IMR-90 (cell line): Measurements from ENCODE around the gene SCNN1B. TPM values are rescaled to one million over a fixed set of nuclear protein-coding genes. Genes with fewer than 3 reads are reported as not detected.

Experiments used
- ATAC-seq: fragments of 200-7000 bp; cut with Tn5 transposase; 2 replicates; pipeline ENCODE4 v1.9.1; 2020; ENCODE audit warnings: low read depth, mild to moderate bottlenecking, moderate library complexity
- BruUV-seq: library from RNA; stranded (reverse); fragments of 400-500 nt; replicated peaks from 2 replicates; lab custom pipeline; 2021; lab: Mats Ljungman, UMichigan
- CTCF ChIA-PET: fragments of 300-600 bp; formaldehyde crosslinking; extraction: SDS; loops from one replicate; lab custom pipeline; 2021; ENCODE audit warnings: antibody characterized with exemption; lab: Yijun Ruan, JAX
- POLR2A ChIA-PET: fragments of 300-600 bp; sonication (Branson Sonifier 250); formaldehyde crosslinking; loops from one replicate; lab custom pipeline; 2022; ENCODE audit warnings: antibody characterized with exemption; ENCODE audit not compliant: unreplicated experiment; lab: Charles Lee
- DNase-seq: peaks from one replicate; pipeline ENCODE4 v3.0.0; 2013
- H2AFZ ChIP-seq: replicated peaks from 2 replicates; pipeline ENCODE3; 2013; ENCODE audit warnings: low read length, mild to moderate bottlenecking; ENCODE audit not compliant: poor library complexity
- H2AK5ac ChIP-seq: 2 replicates; pipeline ENCODE4 v1.6.1; 2013; ENCODE audit warnings: low read depth, low read length, inconsistent platforms
- H2AK9ac ChIP-seq: replicated peaks from 2 replicates; pipeline ENCODE3; 2013; ENCODE audit warnings: mild to moderate bottlenecking, low read depth, low read length, moderate library complexity; ENCODE audit not compliant: poor library complexity
- H2BK120ac ChIP-seq: 2 replicates; pipeline ENCODE4 v1.6.1; 2013; ENCODE audit warnings: low read depth, low read length, inconsistent platforms
- H2BK15ac ChIP-seq: 3 replicates; pipeline ENCODE4 v1.6.1; 2013; ENCODE audit warnings: low read depth, low read length, inconsistent platforms
- H2BK20ac ChIP-seq: 2 replicates; pipeline ENCODE4 v1.6.1; 2013; ENCODE audit warnings: low read depth, mild to moderate bottlenecking, inconsistent platforms, low read length, moderate library complexity
- H2BK5ac ChIP-seq: 2 replicates; pipeline ENCODE4 v1.6.1; 2013; ENCODE audit warnings: mild to moderate bottlenecking, low read depth, low read length, inconsistent platforms; ENCODE audit not compliant: poor library complexity, severe bottlenecking
- H3K14ac ChIP-seq: replicated peaks from 2 replicates; pipeline ENCODE4 v1.6.1; 2013; ENCODE audit warnings: low read depth, low read length, inconsistent platforms
- H3K18ac ChIP-seq: 2 replicates; pipeline ENCODE4 v1.6.1; 2013; ENCODE audit warnings: low read depth, low read length, control low read depth
- H3K23ac ChIP-seq: 2 replicates; pipeline ENCODE4 v1.6.1; 2013; ENCODE audit warnings: low read depth, low read length, inconsistent platforms
- H3K27ac ChIP-seq: 2 replicates; pipeline ENCODE4 v1.5.1; 2013; ENCODE audit warnings: mild to moderate bottlenecking, control low read depth, low read length; ENCODE audit not compliant: insufficient read depth
- H3K27me3 ChIP-seq: 2 replicates; pipeline ENCODE4 v1.6.1; 2013; ENCODE audit warnings: low read length; ENCODE audit not compliant: control insufficient read depth, insufficient read depth
- H3K36me3 ChIP-seq: 2 replicates; pipeline ENCODE4 v1.6.1; 2013; ENCODE audit warnings: low read length, mixed read lengths; ENCODE audit not compliant: control insufficient read depth, insufficient read depth
- H3K4ac ChIP-seq: 2 replicates; pipeline ENCODE4 v1.6.1; 2013; ENCODE audit warnings: low read depth, low read length, inconsistent platforms
- H3K4me1 ChIP-seq: 2 replicates; pipeline ENCODE4 v1.6.1; 2013; ENCODE audit warnings: low read length, mixed read lengths; ENCODE audit not compliant: control insufficient read depth, insufficient read depth
- H3K4me2 ChIP-seq: 2 replicates; pipeline ENCODE4 v1.6.1; 2013; ENCODE audit warnings: low read depth, mild to moderate bottlenecking, control low read depth, low read length, moderate library complexity
- H3K4me3 ChIP-seq: 2 replicates; pipeline ENCODE4 v1.5.1; 2013; ENCODE audit warnings: low read depth, mild to moderate bottlenecking, control low read depth, low read length, moderate library complexity; ENCODE audit not compliant: insufficient read depth
- H3K56ac ChIP-seq: 2 replicates; pipeline ENCODE4 v1.6.1; 2013; ENCODE audit warnings: low read length, inconsistent platforms; ENCODE audit not compliant: insufficient read depth; ENCODE audit errors: extremely low read depth
- H3K79me1 ChIP-seq, 2 experiments: 2 replicates each; pipeline ENCODE4 v1.6.1; 2013; ENCODE audit warnings: low read length in 2 of 2, inconsistent platforms in 1 of 2, low read depth in 1 of 2
- H3K9ac ChIP-seq: 2 replicates; pipeline ENCODE4 v1.6.1; 2013; ENCODE audit warnings: low read depth, low read length, control low read depth
- H3K9me1 ChIP-seq: 2 replicates; pipeline ENCODE4 v1.6.1; 2013; ENCODE audit warnings: low read length, inconsistent platforms; ENCODE audit not compliant: insufficient read depth
- H3K9me3 ChIP-seq: 2 replicates; pipeline ENCODE4 v1.6.1; 2013; ENCODE audit warnings: low read length; ENCODE audit not compliant: control insufficient read depth, insufficient read depth
- H4K20me1 ChIP-seq: 2 replicates; pipeline ENCODE4 v1.6.1; 2013; ENCODE audit warnings: low read length, inconsistent platforms; ENCODE audit not compliant: insufficient read depth
- H4K5ac ChIP-seq: 2 replicates; pipeline ENCODE4 v1.6.1; 2013; ENCODE audit warnings: mild to moderate bottlenecking, low read depth, low read length, control low read depth
- H4K8ac ChIP-seq, 2 experiments: 2 replicates each; pipeline ENCODE4 v1.6.1; 2013; ENCODE audit warnings: low read depth in 2 of 2, low read length in 2 of 2, control low read depth in 1 of 2, inconsistent platforms in 1 of 2
- H4K91ac ChIP-seq: 2 replicates; pipeline ENCODE4 v1.6.1; 2013; ENCODE audit warnings: low read depth, low read length, inconsistent platforms; ENCODE audit not compliant: insufficient read depth
- FOS ChIP-seq: fragments of 150-350 bp; IDR thresholded peaks from 2 replicates; pipeline ENCODE4 v1.6.1; 2016; ENCODE audit warnings: low read depth, low read length
- MAZ ChIP-seq: IDR thresholded peaks from 2 replicates; pipeline ENCODE4 v1.6.1; 2012; ENCODE audit warnings: low read depth, mild to moderate bottlenecking, low read length, improper control_type of control experiment, moderate library complexity, borderline replicate concordance
- MXI1 ChIP-seq: IDR thresholded peaks from 2 replicates; pipeline ENCODE4 v1.6.1; 2012; ENCODE audit warnings: low read depth, mild to moderate bottlenecking, low read length, moderate library complexity, borderline replicate concordance
- RAD21 ChIP-seq: IDR thresholded peaks from 2 replicates; pipeline ENCODE4 v1.6.1; 2012; ENCODE audit warnings: low read length, improper control_type of control experiment
- RCOR1 ChIP-seq: IDR thresholded peaks from 2 replicates; pipeline ENCODE4 v1.6.1; 2012; ENCODE audit warnings: mild to moderate bottlenecking, low read length, improper control_type of control experiment; ENCODE audit not compliant: insufficient replicate concordance
- SMC3 ChIP-seq: fragments of 150-350 bp; IDR thresholded peaks from 2 replicates; pipeline ENCODE4 v1.6.1; 2016; ENCODE audit warnings: low read depth, mild to moderate bottlenecking, antibody characterized with exemption, low read length, moderate library complexity
- WGBS, 2 experiments: methylation state at CpG; one replicate each; pipeline versions ENCODE4 v1.1.5 to v1.1.7; 2013; ENCODE audit warnings: missing lambda C conversion rate in 2 of 2; ENCODE audit not compliant: insufficient read length in 1 of 2; ENCODE audit errors: extremely low coverage in 2 of 2; 5-methylcytosine and 5-hydroxymethylcytosine counted together
- dilution Hi-C: fragments of 300-500 bp; cut with HindIII; formaldehyde crosslinking; loops from one replicate; pipeline ENCODE4 v1.14.3; 2018; ENCODE audit warnings: low sequenced_read_pairs; ENCODE audit not compliant: unreplicated experiment
- in situ Hi-C: fragments of 300-500 bp; cut with MboI; formaldehyde crosslinking; loops from 3 replicates; pipeline ENCODE4 v1.14.3; 2019; ENCODE audit warnings: low sequenced_read_pairs, inconsistent platforms, mixed read lengths
- intact Hi-C: fragments of 100-400 bp; cut with micrococcal nuclease; formaldehyde crosslinking; loops from 2 replicates; pipeline ENCODE4 v1.10.0; 2022
- polyA plus RNA-seq, 3 experiments: library from polyadenylated mRNA; depleted of rRNA; stranded (reverse); fragments of >200 nt; gene quantifications; 2 replicates each; pipeline ENCODE4 v1.2.3, GENCODE V29; 2012; ENCODE audit warnings: low replicate concordance in 1 of 3
- total RNA-seq: library from RNA; depleted of rRNA; stranded (reverse); fragments of >200 nt; gene quantifications from 2 replicates; pipeline ENCODE4 v1.2.3, GENCODE V29; 2012
- TF ChIP-seq, protein P1 (sequence below): conservative IDR thresholded peaks from 2 replicates; pipeline ENCODE4 v1.5.1; 2012; ENCODE audit warnings: mild to moderate bottlenecking, low read depth, low read length, improper control_type of control experiment
- TF ChIP-seq, protein P2 (sequence below): fragments of 150-350 bp; IDR thresholded peaks from 2 replicates; pipeline ENCODE4 v1.6.1; 2017; ENCODE audit warnings: mild to moderate bottlenecking, antibody characterized with exemption, low read length, low read depth

The SCNN1B gene
- total and polyA plus RNA-seq, 2 of the 4 experiments (the other 2 are of a cell fraction), result not detected

DNA sequence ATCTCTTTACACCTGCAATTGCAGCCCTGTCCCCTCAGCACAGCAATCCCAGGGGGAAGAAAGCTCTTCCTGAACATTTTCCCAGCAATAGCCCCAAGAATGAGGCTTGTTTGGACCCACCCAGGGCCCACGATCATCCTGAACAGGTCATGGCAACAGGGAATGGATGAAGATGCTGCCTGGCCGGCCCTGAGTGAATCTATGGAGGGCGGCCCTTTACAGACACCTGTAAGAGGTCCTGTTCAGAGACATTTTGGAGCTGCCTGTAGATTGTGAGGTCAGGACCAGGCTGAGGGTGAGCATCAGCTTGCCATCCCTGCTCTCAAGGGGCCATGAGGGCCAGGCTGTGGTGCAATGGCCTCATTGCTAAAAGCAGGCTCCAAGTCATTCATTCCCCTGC lies 81.8 kb downstream of the SCNN1B start:
- no TSS peak for BruUV-seq

More for the DNA sequence above, 81.8 kb downstream of the SCNN1B start:
- Histone ChIP-seq H4K5ac (no peak overlapping the region), H3K23ac (no peak overlapping the region), H3K4me2 (no peak overlapping the region), H3K79me1 (no peaks in the 10 kb centered on the region), H3K27me3 (no peaks in the 10 kb centered on the region; the same call in 1 of the 2 replicates), H2BK120ac (no peak overlapping the region), H3K9me1 (no peaks in the 10 kb centered on the region), H2AFZ (no peak overlapping the region), H3K4me1 (no peaks in the 10 kb centered on the region), H4K20me1 (no peaks in the 10 kb centered on the region), H2BK15ac (no peak overlapping the region), H4K91ac (no peak overlapping the region), H2AK5ac (no peak overlapping the region), H3K4me3 (no peak overlapping the region), H2BK20ac (no peak overlapping the region), H2AK9ac (no peak overlapping the region), H3K14ac (no peak overlapping the region), H3K18ac (no peak overlapping the region), H3K4ac (no peak overlapping the region), H2BK5ac (no peak overlapping the region), H3K27ac (no peak overlapping the region), H3K9ac (no peak overlapping the region), H3K36me3 (peaks cover 4% of the 10 kb centered on the region), H3K56ac (no peak overlapping the region), H4K8ac (no peak overlapping the region), H3K9me3 (no peaks in the 10 kb centered on the region)
- ChIA-PET POLR2A (no interaction called here), CTCF (no interaction called here)
- ATAC-seq (no peak), DNase-seq (no peak)
- dilution Hi-C loops, result no loop called here
- TF ChIP-seq, protein P1, sequence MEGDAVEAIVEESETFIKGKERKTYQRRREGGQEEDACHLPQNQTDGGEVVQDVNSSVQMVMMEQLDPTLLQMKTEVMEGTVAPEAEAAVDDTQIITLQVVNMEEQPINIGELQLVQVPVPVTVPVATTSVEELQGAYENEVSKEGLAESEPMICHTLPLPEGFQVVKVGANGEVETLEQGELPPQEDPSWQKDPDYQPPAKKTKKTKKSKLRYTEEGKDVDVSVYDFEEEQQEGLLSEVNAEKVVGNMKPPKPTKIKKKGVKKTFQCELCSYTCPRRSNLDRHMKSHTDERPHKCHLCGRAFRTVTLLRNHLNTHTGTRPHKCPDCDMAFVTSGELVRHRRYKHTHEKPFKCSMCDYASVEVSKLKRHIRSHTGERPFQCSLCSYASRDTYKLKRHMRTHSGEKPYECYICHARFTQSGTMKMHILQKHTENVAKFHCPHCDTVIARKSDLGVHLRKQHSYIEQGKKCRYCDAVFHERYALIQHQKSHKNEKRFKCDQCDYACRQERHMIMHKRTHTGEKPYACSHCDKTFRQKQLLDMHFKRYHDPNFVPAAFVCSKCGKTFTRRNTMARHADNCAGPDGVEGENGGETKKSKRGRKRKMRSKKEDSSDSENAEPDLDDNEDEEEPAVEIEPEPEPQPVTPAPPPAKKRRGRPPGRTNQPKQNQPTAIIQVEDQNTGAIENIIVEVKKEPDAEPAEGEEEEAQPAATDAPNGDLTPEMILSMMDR, result no peak
- TF ChIP-seq FOS (no peak), MXI1 (no peak), SMC3 (no peak), MAZ (no peak), RAD21 (no peak), RCOR1 (no peak)
- TF ChIP-seq, protein P2, sequence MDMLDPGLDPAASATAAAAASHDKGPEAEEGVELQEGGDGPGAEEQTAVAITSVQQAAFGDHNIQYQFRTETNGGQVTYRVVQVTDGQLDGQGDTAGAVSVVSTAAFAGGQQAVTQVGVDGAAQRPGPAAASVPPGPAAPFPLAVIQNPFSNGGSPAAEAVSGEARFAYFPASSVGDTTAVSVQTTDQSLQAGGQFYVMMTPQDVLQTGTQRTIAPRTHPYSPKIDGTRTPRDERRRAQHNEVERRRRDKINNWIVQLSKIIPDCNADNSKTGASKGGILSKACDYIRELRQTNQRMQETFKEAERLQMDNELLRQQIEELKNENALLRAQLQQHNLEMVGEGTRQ, result no peak
- intact Hi-C loops, result no loop called here
- in situ Hi-C loops, result no loop called here
- WGBS, 2 experiments, result no CpG with 5 or more reads among the region's 3 CpGs
